ENCODE results near the gene HOXC13.

HOXC13 gene

DNA sequence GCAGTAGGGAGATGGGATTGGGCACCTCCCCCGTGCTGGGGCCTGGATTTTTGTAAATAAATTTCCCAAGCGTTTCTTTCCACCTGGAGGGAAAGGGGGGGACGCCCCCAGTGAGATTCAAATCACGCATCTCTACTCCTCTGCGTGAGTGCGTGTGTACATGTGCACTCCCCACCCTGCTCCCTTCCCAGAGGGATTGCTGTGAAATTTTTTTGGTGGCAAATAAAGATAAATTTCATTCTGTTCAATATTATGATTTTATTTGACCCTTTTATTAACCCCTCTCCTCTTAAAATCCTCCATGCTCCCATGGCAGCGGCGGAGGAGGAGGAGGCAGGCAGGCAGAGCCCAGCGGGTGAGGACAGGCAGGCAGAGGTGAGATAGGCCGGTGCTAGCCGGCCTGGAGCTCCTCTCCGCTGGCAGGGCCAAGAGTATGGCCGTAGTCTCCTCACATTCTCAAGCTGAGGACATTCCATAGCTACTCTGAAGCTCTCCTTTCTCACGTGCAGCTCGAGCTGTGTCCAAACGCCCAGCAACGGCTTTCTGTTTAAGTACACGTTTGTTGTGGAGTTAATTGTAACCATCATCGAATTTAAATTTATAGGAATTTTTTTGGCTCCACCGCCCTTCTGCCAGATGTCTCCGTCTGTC lies 37.7 kb downstream of the HOXC13 start (continued):
- TF ChIP-seq ZNF362 (tag by site-specific recombination; IDR thresholded peaks at IDR 0.05): no peak
- TF ChIP-seq ZNF600 (tag by site-specific recombination; IDR thresholded peaks at IDR 0.05): peak; percentile 76
- TF ChIP-seq ZNF501 (tag by site-specific recombination; IDR thresholded peaks at IDR 0.05): no peak
- TF ChIP-seq ZNF549 (tag by site-specific recombination; IDR thresholded peaks at IDR 0.05): no peak
- no peak for TF ChIP-seq ZNF558 (tag by site-specific recombination; IDR thresholded peaks at IDR 0.05)
- no peak for TF ChIP-seq ZNF169 (tag by site-specific recombination; IDR thresholded peaks at IDR 0.05)
- no peak for TF ChIP-seq ZNF776 (tag by site-specific recombination; IDR thresholded peaks at IDR 0.05; ENCODE audit: borderline replicate concordance)
- no peak for TF ChIP-seq ZNF623 (tag by site-specific recombination; IDR thresholded peaks at IDR 0.05)
- TF ChIP-seq, protein P1, sequence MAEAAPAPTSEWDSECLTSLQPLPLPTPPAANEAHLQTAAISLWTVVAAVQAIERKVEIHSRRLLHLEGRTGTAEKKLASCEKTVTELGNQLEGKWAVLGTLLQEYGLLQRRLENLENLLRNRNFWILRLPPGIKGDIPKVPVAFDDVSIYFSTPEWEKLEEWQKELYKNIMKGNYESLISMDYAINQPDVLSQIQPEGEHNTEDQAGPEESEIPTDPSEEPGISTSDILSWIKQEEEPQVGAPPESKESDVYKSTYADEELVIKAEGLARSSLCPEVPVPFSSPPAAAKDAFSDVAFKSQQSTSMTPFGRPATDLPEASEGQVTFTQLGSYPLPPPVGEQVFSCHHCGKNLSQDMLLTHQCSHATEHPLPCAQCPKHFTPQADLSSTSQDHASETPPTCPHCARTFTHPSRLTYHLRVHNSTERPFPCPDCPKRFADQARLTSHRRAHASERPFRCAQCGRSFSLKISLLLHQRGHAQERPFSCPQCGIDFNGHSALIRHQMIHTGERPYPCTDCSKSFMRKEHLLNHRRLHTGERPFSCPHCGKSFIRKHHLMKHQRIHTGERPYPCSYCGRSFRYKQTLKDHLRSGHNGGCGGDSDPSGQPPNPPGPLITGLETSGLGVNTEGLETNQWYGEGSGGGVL (tag by site-specific recombination; IDR thresholded peaks at IDR 0.05): no peak
- TF ChIP-seq ZNF202 (tag by site-specific recombination; IDR thresholded peaks at IDR 0.05; ENCODE audit: borderline replicate concordance): no peak
- no peak for TF ChIP-seq ZNF560 (tag by site-specific recombination; IDR thresholded peaks at IDR 0.05; ENCODE audit: borderline replicate concordance)
- TF ChIP-seq, protein P2, sequence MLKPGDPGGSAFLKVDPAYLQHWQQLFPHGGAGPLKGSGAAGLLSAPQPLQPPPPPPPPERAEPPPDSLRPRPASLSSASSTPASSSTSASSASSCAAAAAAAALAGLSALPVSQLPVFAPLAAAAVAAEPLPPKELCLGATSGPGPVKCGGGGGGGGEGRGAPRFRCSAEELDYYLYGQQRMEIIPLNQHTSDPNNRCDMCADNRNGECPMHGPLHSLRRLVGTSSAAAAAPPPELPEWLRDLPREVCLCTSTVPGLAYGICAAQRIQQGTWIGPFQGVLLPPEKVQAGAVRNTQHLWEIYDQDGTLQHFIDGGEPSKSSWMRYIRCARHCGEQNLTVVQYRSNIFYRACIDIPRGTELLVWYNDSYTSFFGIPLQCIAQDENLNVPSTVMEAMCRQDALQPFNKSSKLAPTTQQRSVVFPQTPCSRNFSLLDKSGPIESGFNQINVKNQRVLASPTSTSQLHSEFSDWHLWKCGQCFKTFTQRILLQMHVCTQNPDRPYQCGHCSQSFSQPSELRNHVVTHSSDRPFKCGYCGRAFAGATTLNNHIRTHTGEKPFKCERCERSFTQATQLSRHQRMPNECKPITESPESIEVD (tag by site-specific recombination; IDR thresholded peaks at IDR 0.05): peak; percentile 66
- TF ChIP-seq ZNF302 (tag by site-specific recombination; IDR thresholded peaks at IDR 0.05; ENCODE audit: low read depth): no peak
- peak; percentile 67 for TF ChIP-seq ZNF335 (tag by site-specific recombination; conservative IDR thresholded peaks at IDR 0.05)
- TF ChIP-seq KLF1 (tag by site-specific recombination; IDR thresholded peaks at IDR 0.05): peak; percentile 55; the same call in 1 of the 2 replicates
- no peak for TF ChIP-seq ZNF530 (tag by site-specific recombination; IDR thresholded peaks at IDR 0.05; ENCODE audit: low read depth)
- 0 out of 2 replicates have a peak, but pooled peaks have one; percentile 19 for TF ChIP-seq PRDM4 (tag by site-specific recombination; IDR thresholded peaks at IDR 0.05)
- TF ChIP-seq SP7 (tag by site-specific recombination; IDR thresholded peaks at IDR 0.05): peak; percentile 59; the same call in 1 of the 2 replicates
- TF ChIP-seq, protein P3, sequence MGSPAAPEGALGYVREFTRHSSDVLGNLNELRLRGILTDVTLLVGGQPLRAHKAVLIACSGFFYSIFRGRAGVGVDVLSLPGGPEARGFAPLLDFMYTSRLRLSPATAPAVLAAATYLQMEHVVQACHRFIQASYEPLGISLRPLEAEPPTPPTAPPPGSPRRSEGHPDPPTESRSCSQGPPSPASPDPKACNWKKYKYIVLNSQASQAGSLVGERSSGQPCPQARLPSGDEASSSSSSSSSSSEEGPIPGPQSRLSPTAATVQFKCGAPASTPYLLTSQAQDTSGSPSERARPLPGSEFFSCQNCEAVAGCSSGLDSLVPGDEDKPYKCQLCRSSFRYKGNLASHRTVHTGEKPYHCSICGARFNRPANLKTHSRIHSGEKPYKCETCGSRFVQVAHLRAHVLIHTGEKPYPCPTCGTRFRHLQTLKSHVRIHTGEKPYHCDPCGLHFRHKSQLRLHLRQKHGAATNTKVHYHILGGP (tag by site-specific recombination; IDR thresholded peaks at IDR 0.05): no peak
- 0 out of 2 replicates have a peak, but pooled peaks have one; percentile 17 for TF ChIP-seq IKZF3 (tag by site-specific recombination; IDR thresholded peaks at IDR 0.05)
- no peak for TF ChIP-seq KLF16 (tag by site-specific recombination; IDR thresholded peaks at IDR 0.05)
- no peak for TF ChIP-seq ZNF677 (tag by site-specific recombination; IDR thresholded peaks at IDR 0.05)
- TF ChIP-seq ZNF488 (tag by site-specific recombination; IDR thresholded peaks at IDR 0.05): no peak
- no peak for TF ChIP-seq ZNF324 (tag by site-specific recombination; IDR thresholded peaks at IDR 0.05)
- TF ChIP-seq ZNF140 (tag by site-specific recombination; IDR thresholded peaks at IDR 0.05): no peak
- TF ChIP-seq ZNF707 (tag by site-specific recombination; IDR thresholded peaks at IDR 0.05): no peak
- no peak for TF ChIP-seq ZNF214 (tag by site-specific recombination; IDR thresholded peaks at IDR 0.05; ENCODE audit: borderline replicate concordance)
- no peak for TF ChIP-seq SALL2 (tag by site-specific recombination; IDR thresholded peaks at IDR 0.05; ENCODE audit: borderline replicate concordance)
- TF ChIP-seq ZBTB48 (tag by site-specific recombination; IDR thresholded peaks at IDR 0.05): no peak

Data from HEK293 (cell line).